Activated CD8-positive, alpha-beta memory T cell treated with anti-CD3 and anti-CD28 coated beads, Interleukin-2, amount 50 U/mL, for 24 hours (primary cell): ENCODE measurements around the gene EXO5.
A peak's percentile ranks its signal among the peaks of the same experiment; 100 is the strongest.
"Not testable (repeated sequence)": the region's sequence is repeated elsewhere in the genome, so short reads cannot be mapped to it uniquely, and the experiment has no call there.

Experiments
- DNase-seq: peaks from one replicate; pipeline ENCODE4 v3.0.0-alpha.2; 2020; ENCODE audit errors: extremely low read depth

Gene EXO5, protein sequence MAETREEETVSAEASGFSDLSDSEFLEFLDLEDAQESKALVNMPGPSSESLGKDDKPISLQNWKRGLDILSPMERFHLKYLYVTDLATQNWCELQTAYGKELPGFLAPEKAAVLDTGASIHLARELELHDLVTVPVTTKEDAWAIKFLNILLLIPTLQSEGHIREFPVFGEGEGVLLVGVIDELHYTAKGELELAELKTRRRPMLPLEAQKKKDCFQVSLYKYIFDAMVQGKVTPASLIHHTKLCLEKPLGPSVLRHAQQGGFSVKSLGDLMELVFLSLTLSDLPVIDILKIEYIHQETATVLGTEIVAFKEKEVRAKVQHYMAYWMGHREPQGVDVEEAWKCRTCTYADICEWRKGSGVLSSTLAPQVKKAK

GRCh38 chr1:40508375-40509341 lies at the start of gene EXO5:
Gene EXO5, plus strand, starts transcription at chr1:40508767. Its CDS starts 5,778 bp downstream, at chr1:40514545.
- DNase-seq: peak; percentile 58

DNA sequence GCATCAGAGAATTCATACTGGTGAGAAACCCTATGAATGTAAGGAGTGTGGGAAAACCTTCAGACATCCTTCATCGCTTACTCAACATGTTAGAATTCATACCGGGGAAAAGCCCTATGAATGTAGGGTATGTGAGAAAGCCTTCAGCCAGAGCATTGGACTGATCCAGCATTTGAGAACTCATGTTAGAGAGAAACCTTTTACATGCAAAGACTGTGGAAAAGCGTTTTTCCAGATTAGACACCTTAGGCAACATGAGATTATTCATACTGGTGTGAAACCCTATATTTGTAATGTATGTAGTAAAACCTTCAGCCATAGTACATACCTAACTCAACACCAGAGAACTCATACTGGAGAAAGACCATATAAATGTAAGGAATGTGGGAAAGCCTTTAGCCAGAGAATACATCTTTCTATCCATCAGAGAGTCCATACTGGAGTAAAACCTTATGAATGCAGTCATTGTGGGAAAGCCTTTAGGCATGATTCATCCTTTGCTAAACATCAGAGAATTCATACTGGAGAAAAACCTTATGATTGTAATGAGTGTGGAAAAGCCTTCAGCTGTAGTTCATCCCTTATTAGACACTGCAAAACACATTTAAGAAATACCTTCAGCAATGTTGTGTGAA lies 45.5 kb upstream of the EXO5 start:
- DNase-seq: no peak

DNA sequence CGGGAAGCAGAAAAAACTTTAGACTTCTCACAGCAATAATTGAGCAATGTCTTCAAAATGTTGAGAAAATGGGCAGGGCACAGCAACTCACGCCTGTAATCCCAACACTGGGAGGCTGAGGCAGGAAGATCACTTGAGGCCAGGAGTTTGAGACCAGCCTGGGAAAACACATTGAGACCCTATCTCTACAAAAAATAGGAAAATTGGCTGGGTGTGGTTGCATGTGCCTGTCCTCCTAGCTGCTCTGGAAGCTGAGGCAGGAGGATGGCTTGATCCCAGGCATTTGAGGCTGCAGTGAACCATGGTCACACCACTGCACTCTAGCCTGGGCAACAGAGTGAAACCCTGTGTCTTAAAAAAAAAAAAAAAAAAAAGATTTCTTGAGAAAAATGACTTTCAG lies 39.2 kb upstream of the EXO5 start:
- no peak for DNase-seq

DNA sequence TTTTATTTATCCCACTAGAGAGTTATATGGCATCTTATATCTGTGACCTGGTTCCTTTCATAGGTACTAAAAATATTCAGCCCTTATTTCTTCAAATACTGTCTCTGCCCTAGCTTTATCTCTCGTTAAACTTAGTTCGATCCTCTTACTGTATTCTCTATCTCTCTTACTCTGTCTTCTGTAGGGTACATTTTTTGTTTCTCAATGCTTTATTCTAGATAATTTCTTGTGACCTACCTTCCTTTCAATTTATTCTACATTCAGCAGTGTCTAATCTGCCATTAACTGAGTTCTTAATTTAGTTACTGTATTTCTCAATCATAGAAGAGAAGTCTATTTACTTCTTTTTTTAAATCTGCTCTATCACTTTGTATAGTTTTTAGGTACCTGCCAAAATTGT lies 33.3 kb upstream of the EXO5 start:
- no peak for DNase-seq

GRCh38 chr1:40476924-40477677 lies 31.5 kb upstream of the EXO5 start, which contains the start of gene ZFP69:
Gene ZFP69, plus strand, starts transcription at chr1:40477290. Its CDS starts 2,072 bp downstream, at chr1:40479362.
- DNase-seq: peak; percentile 23

- no peak for DNase-seq
Measured at GRCh38 chr1:40477678-40478053, 30.9 kb upstream of the EXO5 start.

- DNase-seq: no peak
Measured at GRCh38 chr1:40478276-40478675, 30.3 kb upstream of the EXO5 start.

- DNase-seq: no peak
Measured at GRCh38 chr1:40479156-40479555, 29.4 kb upstream of the EXO5 start.

- no peak for DNase-seq
Measured at GRCh38 chr1:40495315-40495903, 13.2 kb upstream of the EXO5 start.

GRCh38 chr1:40502651-40503050 lies 5.9 kb upstream of the EXO5 start:
- not testable (repeated sequence) for DNase-seq

DNA sequence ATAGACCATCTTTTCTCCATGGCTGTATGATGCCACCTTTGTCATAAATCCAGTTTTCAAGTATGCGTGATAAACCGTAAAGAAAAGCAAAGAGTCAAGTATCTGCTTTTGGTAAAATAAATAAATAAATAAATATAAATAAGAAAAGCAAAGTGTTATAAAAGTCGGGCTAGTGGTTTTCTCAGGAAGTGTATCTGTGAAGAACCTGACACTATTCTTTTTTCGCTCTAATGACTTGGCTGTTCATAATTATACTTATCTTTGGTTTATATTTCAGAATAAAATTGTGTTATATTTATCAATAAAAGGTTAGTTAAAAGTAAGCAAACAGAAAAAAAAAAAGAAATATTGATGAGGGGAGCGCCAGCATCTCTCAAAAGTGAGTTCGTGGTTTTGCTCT lies 594 bp upstream of the EXO5 start:
- no peak for DNase-seq

- DNase-seq: no peak
Measured at GRCh38 chr1:40519517-40519916, 10.9 kb downstream of the EXO5 start.

- DNase-seq: no peak
Measured at GRCh38 chr1:40530735-40531380, 22.3 kb downstream of the EXO5 start.

DNA sequence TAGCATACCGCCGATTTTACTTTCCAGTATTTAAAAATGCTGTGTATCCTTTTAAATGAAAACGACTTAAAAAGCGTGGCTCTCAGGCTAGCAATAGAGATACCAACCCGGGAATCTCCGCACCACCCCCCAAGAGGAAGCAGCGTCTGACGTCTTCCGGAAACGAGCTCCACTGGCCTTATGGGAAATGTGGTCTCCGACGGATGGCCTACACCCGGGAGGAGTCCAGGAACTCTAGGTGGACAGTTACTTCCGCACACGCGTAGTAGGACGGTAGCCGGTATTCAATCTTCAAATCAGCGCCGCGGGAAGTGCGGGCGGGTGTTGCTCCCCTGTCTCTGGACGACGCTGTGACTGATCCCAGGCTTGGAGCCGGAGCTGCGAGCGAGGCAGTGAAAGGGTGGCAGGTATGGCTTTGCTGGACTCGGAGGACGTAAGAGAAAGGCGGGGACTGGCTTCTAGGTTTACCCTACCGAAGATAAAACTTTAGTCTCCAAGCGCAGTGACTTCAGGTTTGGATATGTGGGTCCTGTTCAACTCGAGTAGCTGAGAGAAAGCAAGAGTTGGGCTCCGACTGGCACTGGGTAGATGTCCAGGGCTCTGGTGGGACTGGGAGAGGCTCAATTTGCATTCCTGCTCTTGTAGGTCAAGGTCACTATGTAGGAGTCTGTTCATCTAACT lies 23.0 kb downstream of the EXO5 start, which contains the start of gene ZNF684:
ZNF684 (plus strand) TSS at position 257 of the 681 bp plus-strand sequence. CDS start 1,530 bp downstream, outside the sequence.
- DNase-seq: peak; percentile 70

DNA sequence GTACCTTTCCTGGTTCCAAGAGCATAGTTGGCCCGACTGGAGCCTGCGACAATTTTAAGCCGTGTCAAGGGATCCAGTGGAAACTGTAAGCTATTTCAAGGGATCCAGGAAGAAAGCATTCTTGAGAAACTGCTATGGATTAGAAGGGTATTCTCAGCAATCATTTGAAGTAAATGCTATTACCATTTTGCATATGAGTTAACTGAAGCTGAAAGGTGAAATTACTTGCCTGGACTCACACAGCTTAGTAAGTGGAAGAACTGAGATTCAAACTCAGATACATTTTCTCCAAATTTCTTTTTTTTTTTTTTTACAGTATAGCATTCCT lies 23.5 kb downstream of the EXO5 start:
- no peak for DNase-seq

GRCh38 chr1:40532844-40533424 lies 24.4 kb downstream of the EXO5 start:
- no peak for DNase-seq

DNA sequence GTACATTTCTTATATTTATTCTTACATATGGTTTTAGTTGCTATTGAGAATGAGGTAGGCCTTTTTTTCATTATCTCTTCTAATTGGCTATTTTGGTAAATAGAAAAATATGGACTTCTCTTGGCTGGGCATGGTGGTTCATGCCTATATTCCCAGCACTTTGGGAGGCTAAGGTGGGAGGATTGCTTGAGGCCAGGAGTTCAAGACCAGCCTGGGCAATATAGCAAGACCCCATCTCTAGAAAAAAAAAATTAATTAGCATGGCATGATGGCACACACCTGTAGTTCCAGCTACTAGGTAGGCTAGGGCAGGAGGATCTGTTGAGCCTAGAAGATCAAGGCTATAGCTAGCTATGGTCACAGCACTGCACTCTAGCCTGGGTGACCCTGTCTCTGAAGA lies 26.0 kb downstream of the EXO5 start:
- DNase-seq: no peak

- DNase-seq: no peak
Measured at GRCh38 chr1:40535732-40536131, 27.2 kb downstream of the EXO5 start.

DNA sequence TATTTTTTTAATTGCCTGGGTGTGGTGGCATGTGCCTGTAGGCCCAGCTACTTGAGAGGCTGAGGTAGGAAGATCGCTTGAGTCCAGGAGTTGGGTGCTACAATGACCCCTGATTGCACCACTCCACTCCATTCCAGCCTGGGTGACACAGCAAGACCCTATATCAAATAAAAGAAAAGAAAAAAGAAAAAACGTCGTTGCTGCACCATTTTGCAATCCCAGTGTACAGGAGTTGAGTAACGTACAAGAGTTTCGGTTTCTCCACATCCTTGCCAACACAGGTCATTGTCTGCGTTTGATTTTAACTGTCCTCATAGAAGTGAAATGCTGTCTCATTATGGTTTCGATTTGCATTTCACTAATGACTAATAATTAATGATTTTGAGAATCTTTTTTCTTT lies 30.8 kb downstream of the EXO5 start:
- DNase-seq: no peak

GRCh38 chr1:40546957-40547356 lies 38.4 kb downstream of the EXO5 start:
- no peak for DNase-seq
